Neural cell (in vitro differentiated cells): Measurements from ENCODE around the gene PISD. TPM values are rescaled to one million over a fixed set of nuclear protein-coding genes. Genes with fewer than 3 reads are reported as not detected.

Source experiments
- H2AFZ ChIP-seq: fragments of 200-600, 300-800 bp; sonication (generic), shearing (Covaris generic); 2 replicates; pipeline ENCODE4 v1.6.0; 2014; ENCODE audit warnings: low read depth, mild to moderate bottlenecking, antibody characterized with exemption, low read length, moderate library complexity
- H3F3A ChIP-seq: fragments of 200-600 bp; shearing (Covaris generic); 2 replicates; pipeline ENCODE4 v1.6.1; 2016; ENCODE audit warnings: mild to moderate bottlenecking, moderate library complexity, mixed read lengths, antibody characterized with exemption, low read length; ENCODE audit not compliant: insufficient read depth, poor library complexity, severe bottlenecking
- H3K27ac ChIP-seq: fragments of 200-600, 300-800 bp; sonication (generic), shearing (Covaris generic); 2 replicates; pipeline ENCODE4 v1.5.1; 2014; ENCODE audit warnings: mild to moderate bottlenecking, low read length, moderate library complexity
- H3K27me3 ChIP-seq: fragments of 300-800, 200-600 bp; sonication (generic), shearing (Covaris generic); 2 replicates; pipeline ENCODE4 v1.6.0; 2014; ENCODE audit warnings: mild to moderate bottlenecking, low read depth, low read length, moderate library complexity; ENCODE audit not compliant: insufficient read depth
- H3K36me3 ChIP-seq: fragments of 300-800, 200-600 bp; sonication (generic), shearing (Covaris generic); 2 replicates; pipeline ENCODE4 v1.5.1; 2014; ENCODE audit warnings: mild to moderate bottlenecking, antibody characterized with exemption, low read length, moderate library complexity; ENCODE audit not compliant: insufficient read depth
- H3K4me2 ChIP-seq: fragments of 300-800, 200-600 bp; sonication (generic), shearing (Covaris generic); 2 replicates; pipeline ENCODE4 v1.6.0; 2014; ENCODE audit warnings: mild to moderate bottlenecking, low read length
- H3K4me3 ChIP-seq: fragments of 300-800, 200-600 bp; sonication (generic), shearing (Covaris generic); 2 replicates; pipeline ENCODE4 v1.5.1; 2014; ENCODE audit warnings: mild to moderate bottlenecking, low read length, moderate library complexity
- H3K79me2 ChIP-seq: fragments of 200-600 bp; shearing (Covaris generic); replicated peaks from 2 replicates; pipeline ENCODE4 v1.6.0; 2014; ENCODE audit warnings: mild to moderate bottlenecking, low read length, moderate library complexity; ENCODE audit not compliant: insufficient read depth
- H3K9ac ChIP-seq: fragments of 300-800, 200-600 bp; sonication (generic), shearing (Covaris generic); 2 replicates; pipeline ENCODE4 v1.6.1; 2016; ENCODE audit warnings: mild to moderate bottlenecking, low read length, mixed read lengths
- H3K9me2 ChIP-seq: fragments of 200-600 bp; shearing (Covaris generic); 2 replicates; pipeline ENCODE4 v1.6.1; 2016; ENCODE audit warnings: mild to moderate bottlenecking, low read length, mixed read lengths; ENCODE audit not compliant: insufficient read depth
- H3K9me3 ChIP-seq: fragments of 200-600, 300-800 bp; sonication (generic), shearing (Covaris generic); 2 replicates; pipeline ENCODE4 v1.6.1; 2016; ENCODE audit warnings: mild to moderate bottlenecking, mixed run types, low read length, moderate library complexity, mixed read lengths
- H4K20me1 ChIP-seq: fragments of 200-600 bp; shearing (Covaris generic); 2 replicates; pipeline ENCODE4 v1.6.1; 2016; ENCODE audit warnings: mild to moderate bottlenecking, mixed run types; ENCODE audit not compliant: insufficient read depth
- EP300 ChIP-seq: fragments of 450-650 bp; conservative IDR thresholded peaks from 2 replicates; pipeline ENCODE4 v1.6.1; 2014; ENCODE audit warnings: antibody characterized with exemption, mild to moderate bottlenecking, moderate library complexity; ENCODE audit not compliant: poor library complexity, severe bottlenecking
- EZH2 ChIP-seq: fragments of 200-600, 300-800 bp; shearing (Covaris generic), sonication (generic); IDR thresholded peaks from 2 replicates; pipeline ENCODE4 v1.6.1; 2014; ENCODE audit warnings: antibody characterized with exemption, low read length, borderline replicate concordance, mild to moderate bottlenecking; ENCODE audit not compliant: insufficient read depth, poor library complexity, severe bottlenecking
- MXI1 ChIP-seq: fragments of 450-650 bp; conservative IDR thresholded peaks from 2 replicates; pipeline ENCODE4 v1.6.1; 2014; ENCODE audit warnings: antibody characterized with exemption, mild to moderate bottlenecking; ENCODE audit not compliant: poor library complexity, severe bottlenecking
- POLR2AphosphoS5 ChIP-seq: IDR thresholded peaks from 2 replicates; pipeline ENCODE4 v1.6.1; 2012
- RAD21 ChIP-seq: fragments of 450-650 bp; conservative IDR thresholded peaks from 2 replicates; pipeline ENCODE4 v1.6.1; 2014; ENCODE audit warnings: antibody characterized with exemption, mild to moderate bottlenecking, moderate library complexity
- SMC3 ChIP-seq: fragments of 450-650 bp; conservative IDR thresholded peaks from 2 replicates; pipeline ENCODE4 v1.6.1; 2014; ENCODE audit warnings: antibody characterized with exemption, mild to moderate bottlenecking, moderate library complexity; ENCODE audit not compliant: poor library complexity
- TAF1 ChIP-seq: IDR thresholded peaks from 2 replicates; pipeline ENCODE4 v1.6.1; 2012; ENCODE audit warnings: low read depth
- polyA plus RNA-seq: library from polyadenylated mRNA; depleted of rRNA; stranded (reverse); fragments of >200 nt; gene quantifications from 2 replicates; pipeline ENCODE4 v1.2.3, GENCODE V29; 2014
- TF ChIP-seq, protein P1 (sequence below): fragments of 450-650 bp; IDR thresholded peaks from 2 replicates; pipeline ENCODE4 v1.5.1; 2014; ENCODE audit warnings: antibody characterized with exemption, mild to moderate bottlenecking, moderate library complexity; ENCODE audit not compliant: poor library complexity, severe bottlenecking
- TF ChIP-seq, protein P2 (sequence below): IDR thresholded peaks from 2 replicates; pipeline ENCODE4 v1.6.1; 2012; ENCODE audit warnings: borderline replicate concordance

Gene PISD
- polyA plus RNA-seq, 1 donor from 2014 or later: 50.9 TPM

DNA sequence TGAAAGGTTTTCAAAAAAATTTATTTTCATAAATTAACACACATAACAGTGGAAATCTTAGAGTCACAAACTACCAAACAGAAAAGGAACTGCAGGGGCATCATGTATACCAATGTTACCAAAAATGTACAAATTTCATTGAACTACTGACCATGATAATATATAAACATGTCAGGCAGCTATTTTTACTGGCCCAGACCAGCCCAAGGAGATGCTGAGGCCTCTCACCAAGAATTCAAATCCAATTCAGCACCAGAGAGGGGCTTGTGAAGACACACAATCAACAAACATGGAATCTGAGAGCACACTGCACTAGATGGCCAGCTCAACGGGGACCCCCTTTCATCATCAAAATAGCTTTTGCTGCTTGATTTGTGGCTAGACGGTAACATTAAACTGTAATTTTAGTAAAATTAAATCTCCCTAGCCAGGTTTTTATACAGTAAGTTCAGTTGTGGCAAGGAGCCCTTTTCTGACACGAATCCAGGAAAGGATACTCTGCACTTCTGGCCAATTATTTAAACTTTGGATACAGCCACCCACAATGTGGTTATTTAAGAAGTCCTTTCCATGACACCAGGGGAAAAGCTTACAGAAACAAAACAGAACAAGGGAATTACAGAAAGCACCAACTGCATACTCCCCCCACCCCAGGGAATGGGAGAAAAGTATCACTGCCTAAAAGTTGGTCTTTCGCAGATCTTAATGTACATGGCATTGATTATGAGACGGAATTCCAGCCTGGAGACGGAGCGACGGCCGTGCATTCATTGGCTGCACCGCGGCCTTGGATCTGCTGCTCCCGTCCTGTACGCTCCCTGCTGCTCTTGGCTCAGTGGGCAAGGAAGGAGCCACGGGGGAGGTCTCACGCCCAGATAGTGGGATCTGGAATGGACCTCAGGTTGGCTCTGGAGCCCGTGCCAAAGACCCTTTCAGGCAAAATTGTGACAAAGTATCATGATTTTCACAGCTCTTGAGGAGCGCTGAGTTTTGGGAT, 19.6 kb upstream of the PISD start:
- Histone ChIP-seq H3K4me2 (no peak overlapping the region), H3K79me2 (no peaks in the 10 kb centered on the region), H3K27me3 (no peaks in the 10 kb centered on the region), H3K4me3 (no peak overlapping the region), H3K9me3 (no peaks in the 10 kb centered on the region), H3F3A (no peaks in the 10 kb centered on the region), H2AFZ (no peak overlapping the region), H4K20me1 (no peaks in the 10 kb centered on the region), H3K9me2 (no peaks in the 10 kb centered on the region), H3K9ac (no peak overlapping the region), H3K27ac (no peak overlapping the region), H3K36me3 (no peaks in the 10 kb centered on the region)
- TF ChIP-seq, protein P1, sequence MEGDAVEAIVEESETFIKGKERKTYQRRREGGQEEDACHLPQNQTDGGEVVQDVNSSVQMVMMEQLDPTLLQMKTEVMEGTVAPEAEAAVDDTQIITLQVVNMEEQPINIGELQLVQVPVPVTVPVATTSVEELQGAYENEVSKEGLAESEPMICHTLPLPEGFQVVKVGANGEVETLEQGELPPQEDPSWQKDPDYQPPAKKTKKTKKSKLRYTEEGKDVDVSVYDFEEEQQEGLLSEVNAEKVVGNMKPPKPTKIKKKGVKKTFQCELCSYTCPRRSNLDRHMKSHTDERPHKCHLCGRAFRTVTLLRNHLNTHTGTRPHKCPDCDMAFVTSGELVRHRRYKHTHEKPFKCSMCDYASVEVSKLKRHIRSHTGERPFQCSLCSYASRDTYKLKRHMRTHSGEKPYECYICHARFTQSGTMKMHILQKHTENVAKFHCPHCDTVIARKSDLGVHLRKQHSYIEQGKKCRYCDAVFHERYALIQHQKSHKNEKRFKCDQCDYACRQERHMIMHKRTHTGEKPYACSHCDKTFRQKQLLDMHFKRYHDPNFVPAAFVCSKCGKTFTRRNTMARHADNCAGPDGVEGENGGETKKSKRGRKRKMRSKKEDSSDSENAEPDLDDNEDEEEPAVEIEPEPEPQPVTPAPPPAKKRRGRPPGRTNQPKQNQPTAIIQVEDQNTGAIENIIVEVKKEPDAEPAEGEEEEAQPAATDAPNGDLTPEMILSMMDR: no peak
- TF ChIP-seq MXI1: no peak
- no peak for TF ChIP-seq SMC3
- no peak for TF ChIP-seq TAF1
- no peak for TF ChIP-seq RAD21
- no peak for TF ChIP-seq EP300
- no peak for TF ChIP-seq POLR2AphosphoS5
- TF ChIP-seq EZH2: no peak
- TF ChIP-seq, protein P2, sequence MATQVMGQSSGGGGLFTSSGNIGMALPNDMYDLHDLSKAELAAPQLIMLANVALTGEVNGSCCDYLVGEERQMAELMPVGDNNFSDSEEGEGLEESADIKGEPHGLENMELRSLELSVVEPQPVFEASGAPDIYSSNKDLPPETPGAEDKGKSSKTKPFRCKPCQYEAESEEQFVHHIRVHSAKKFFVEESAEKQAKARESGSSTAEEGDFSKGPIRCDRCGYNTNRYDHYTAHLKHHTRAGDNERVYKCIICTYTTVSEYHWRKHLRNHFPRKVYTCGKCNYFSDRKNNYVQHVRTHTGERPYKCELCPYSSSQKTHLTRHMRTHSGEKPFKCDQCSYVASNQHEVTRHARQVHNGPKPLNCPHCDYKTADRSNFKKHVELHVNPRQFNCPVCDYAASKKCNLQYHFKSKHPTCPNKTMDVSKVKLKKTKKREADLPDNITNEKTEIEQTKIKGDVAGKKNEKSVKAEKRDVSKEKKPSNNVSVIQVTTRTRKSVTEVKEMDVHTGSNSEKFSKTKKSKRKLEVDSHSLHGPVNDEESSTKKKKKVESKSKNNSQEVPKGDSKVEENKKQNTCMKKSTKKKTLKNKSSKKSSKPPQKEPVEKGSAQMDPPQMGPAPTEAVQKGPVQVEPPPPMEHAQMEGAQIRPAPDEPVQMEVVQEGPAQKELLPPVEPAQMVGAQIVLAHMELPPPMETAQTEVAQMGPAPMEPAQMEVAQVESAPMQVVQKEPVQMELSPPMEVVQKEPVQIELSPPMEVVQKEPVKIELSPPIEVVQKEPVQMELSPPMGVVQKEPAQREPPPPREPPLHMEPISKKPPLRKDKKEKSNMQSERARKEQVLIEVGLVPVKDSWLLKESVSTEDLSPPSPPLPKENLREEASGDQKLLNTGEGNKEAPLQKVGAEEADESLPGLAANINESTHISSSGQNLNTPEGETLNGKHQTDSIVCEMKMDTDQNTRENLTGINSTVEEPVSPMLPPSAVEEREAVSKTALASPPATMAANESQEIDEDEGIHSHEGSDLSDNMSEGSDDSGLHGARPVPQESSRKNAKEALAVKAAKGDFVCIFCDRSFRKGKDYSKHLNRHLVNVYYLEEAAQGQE: no peak

DNA sequence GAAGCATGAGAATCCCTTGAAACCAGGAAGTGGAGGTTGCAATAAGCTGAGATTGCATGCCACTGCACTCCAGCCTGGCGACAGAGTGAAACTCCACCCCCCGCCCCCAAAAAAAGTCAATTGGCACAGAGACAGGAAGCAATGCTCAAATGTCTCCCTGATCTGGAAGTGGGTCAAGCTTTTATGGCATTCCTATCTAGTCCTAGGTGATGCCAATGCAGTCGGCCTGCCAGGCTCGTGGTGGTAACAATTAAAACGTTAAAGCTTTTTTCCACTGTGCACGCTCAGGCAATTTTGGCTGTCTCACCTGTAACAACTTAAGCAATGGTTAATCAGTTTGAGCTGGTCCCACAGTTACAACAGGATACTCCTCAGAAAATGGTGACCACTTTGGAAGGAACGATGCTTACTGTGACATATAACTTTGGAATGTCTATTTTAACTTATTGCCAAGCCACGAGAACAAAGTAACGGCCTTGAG, 18.9 kb upstream of the PISD start:
- Histone ChIP-seq H3F3A (no peaks in the 10 kb centered on the region), H3K9me3 (no peaks in the 10 kb centered on the region), H3K27me3 (no peaks in the 10 kb centered on the region), H3K4me3 (no peak overlapping the region), H3K9me2 (no peaks in the 10 kb centered on the region), H4K20me1 (no peaks in the 10 kb centered on the region), H3K79me2 (no peaks in the 10 kb centered on the region), H3K4me2 (no peak overlapping the region), H2AFZ (no peak overlapping the region), H3K9ac (no peak overlapping the region), H3K36me3 (no peaks in the 10 kb centered on the region), H3K27ac (no peak overlapping the region)
- TF ChIP-seq POLR2AphosphoS5 (no peak), MXI1 (no peak), TAF1 (no peak), EZH2 (no peak), RAD21 (no peak), SMC3 (no peak), EP300 (no peak)
- TF ChIP-seq, protein P1: no peak
- TF ChIP-seq, protein P2: no peak
